AG09309 (cell line): Measurements from ENCODE around the gene EVX2.

Experiments
- DNase-seq: peaks from one replicate; pipeline ENCODE4 v3.0.0-alpha.2; 2010; ENCODE audit warnings: low read depth
- H3K4me3 ChIP-seq: 2 replicates; pipeline ENCODE4 v1.5.1; 2011; ENCODE audit warnings: mild to moderate bottlenecking, low read depth, low read length, moderate library complexity; ENCODE audit not compliant: control insufficient read depth
- TF ChIP-seq, protein P1 (sequence below): IDR thresholded peaks from 2 replicates; pipeline ENCODE4 v1.5.1; 2011; ENCODE audit warnings: mild to moderate bottlenecking, low read depth, low read length, inconsistent platforms; ENCODE audit not compliant: insufficient read depth, control insufficient read depth; ENCODE audit errors: missing control alignments

Gene EVX2

GRCh38 chr2:176035013-176035691 is 48.6 kb downstream of the EVX2 start:
- no peak overlapping the region for H3K4me3 ChIP-seq
- TF ChIP-seq, protein P1, sequence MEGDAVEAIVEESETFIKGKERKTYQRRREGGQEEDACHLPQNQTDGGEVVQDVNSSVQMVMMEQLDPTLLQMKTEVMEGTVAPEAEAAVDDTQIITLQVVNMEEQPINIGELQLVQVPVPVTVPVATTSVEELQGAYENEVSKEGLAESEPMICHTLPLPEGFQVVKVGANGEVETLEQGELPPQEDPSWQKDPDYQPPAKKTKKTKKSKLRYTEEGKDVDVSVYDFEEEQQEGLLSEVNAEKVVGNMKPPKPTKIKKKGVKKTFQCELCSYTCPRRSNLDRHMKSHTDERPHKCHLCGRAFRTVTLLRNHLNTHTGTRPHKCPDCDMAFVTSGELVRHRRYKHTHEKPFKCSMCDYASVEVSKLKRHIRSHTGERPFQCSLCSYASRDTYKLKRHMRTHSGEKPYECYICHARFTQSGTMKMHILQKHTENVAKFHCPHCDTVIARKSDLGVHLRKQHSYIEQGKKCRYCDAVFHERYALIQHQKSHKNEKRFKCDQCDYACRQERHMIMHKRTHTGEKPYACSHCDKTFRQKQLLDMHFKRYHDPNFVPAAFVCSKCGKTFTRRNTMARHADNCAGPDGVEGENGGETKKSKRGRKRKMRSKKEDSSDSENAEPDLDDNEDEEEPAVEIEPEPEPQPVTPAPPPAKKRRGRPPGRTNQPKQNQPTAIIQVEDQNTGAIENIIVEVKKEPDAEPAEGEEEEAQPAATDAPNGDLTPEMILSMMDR, result no peak
- DNase-seq, result no peak

DNA sequence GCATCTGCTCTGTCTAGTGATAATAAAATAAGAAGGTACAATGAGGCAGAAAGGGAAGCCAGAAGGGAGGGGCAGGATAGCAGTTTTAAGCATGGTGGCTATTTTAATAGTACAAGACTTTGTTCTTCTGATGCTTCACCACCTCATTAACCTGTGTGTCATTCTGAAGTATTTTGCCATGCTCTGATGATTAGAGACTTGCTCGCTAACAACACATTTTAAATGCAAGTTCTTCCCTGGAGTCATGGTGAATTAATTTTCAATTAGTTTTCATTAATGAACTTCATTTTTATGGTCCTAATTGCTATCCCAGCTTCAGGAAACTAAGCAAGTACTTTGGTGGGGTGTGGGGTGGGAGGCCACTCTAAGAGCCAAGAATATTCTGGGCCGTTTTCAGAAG is 56.0 kb downstream of the EVX2 start:
- no peak for DNase-seq
- H3K4me3 ChIP-seq, result no peak overlapping the region
- TF ChIP-seq, protein P1, result no peak
